Right atrium auricular region (tissue), 2 donors: Measurements from ENCODE around the gene SRGAP1. TPM values are rescaled to one million over a fixed set of nuclear protein-coding genes. Genes with fewer than 3 reads are reported as not detected.
"Not testable (repeated sequence)": the region's sequence is repeated elsewhere in the genome, so short reads cannot be mapped to it uniquely, and the experiment has no call there.

ENCODE experiments used
- DNase-seq: peaks from one replicate; pipeline ENCODE4 v3.0.0-alpha.2; 2019; ENCODE audit warnings: low spot score
- H3K27ac ChIP-seq, 2 donors: fragments of 200-600 bp; sonication (generic); 1 replicate in 1 of 2; 2 replicates in 1 of 2; pipeline ENCODE4 v1.5.1; 2016 to 2019
- H3K27me3 ChIP-seq, 2 donors: fragments of 200-600 bp; sonication (generic); one replicate each; pipeline versions ENCODE4 v1.5.1 to v1.6.0; 2017 to 2019
- H3K36me3 ChIP-seq: fragments of 200-600 bp; sonication (generic); one replicate; pipeline ENCODE4 v1.5.1; 2016
- H3K4me1 ChIP-seq, 2 donors: fragments of 200-600 bp; sonication (generic); one replicate each; pipeline versions ENCODE4 v1.5.1 to v1.6.0; 2017 to 2019
- H3K4me3 ChIP-seq, 2 donors: fragments of 200-600 bp; sonication (generic); 1 replicate in 1 of 2; 2 replicates in 1 of 2; pipeline ENCODE4 v1.5.1; 2017 to 2019; ENCODE audit warnings: mild to moderate bottlenecking in 1 of 2, moderate library complexity in 1 of 2
- H3K9me3 ChIP-seq, 2 donors: fragments of 200-600 bp; sonication (generic); one replicate each; pipeline ENCODE4 v1.5.1; 2019
- total RNA-seq, 2 donors: library from RNA; depleted of rRNA; stranded (reverse); fragments of >200 nt; gene quantifications; one replicate each; pipeline ENCODE4 v1.1.0, GENCODE V29; 2016
- TF ChIP-seq, protein P1 (sequence below), 2 donors: fragments of 200-600 bp; sonication (generic); IDR thresholded peaks; one replicate each; pipeline ENCODE4 v1.5.1; 2019; ENCODE audit warnings: antibody characterized with exemption in 2 of 2

SRGAP1 gene
- total RNA-seq, 2 donors from 2014 or later, result 1.4 to 3.3 TPM

DNA sequence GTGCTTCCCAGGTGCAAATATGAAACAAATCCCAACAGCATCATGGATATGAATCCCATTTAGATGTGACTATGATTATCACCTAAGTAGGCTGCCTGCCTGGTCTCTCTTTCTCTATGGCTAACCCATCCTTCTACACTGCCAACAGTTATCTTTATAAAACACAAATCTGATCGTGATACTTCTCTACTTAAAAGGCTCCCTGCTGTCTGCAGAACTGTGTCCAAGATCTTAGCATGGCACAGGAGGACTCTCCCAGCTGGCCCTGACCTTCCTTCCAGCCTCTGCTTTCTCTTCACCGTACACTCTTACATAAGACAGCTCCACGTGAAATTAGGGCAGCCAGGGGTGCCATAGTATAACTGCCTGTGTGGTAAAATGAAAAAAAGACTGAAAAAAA is 3.5 kb upstream of the SRGAP1 start:
- no peaks in the 10 kb centered on the region for H3K27me3 ChIP-seq
- H3K36me3 ChIP-seq, result no peaks in the 10 kb centered on the region
- TF ChIP-seq, protein P1, sequence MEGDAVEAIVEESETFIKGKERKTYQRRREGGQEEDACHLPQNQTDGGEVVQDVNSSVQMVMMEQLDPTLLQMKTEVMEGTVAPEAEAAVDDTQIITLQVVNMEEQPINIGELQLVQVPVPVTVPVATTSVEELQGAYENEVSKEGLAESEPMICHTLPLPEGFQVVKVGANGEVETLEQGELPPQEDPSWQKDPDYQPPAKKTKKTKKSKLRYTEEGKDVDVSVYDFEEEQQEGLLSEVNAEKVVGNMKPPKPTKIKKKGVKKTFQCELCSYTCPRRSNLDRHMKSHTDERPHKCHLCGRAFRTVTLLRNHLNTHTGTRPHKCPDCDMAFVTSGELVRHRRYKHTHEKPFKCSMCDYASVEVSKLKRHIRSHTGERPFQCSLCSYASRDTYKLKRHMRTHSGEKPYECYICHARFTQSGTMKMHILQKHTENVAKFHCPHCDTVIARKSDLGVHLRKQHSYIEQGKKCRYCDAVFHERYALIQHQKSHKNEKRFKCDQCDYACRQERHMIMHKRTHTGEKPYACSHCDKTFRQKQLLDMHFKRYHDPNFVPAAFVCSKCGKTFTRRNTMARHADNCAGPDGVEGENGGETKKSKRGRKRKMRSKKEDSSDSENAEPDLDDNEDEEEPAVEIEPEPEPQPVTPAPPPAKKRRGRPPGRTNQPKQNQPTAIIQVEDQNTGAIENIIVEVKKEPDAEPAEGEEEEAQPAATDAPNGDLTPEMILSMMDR (IDR thresholded peaks at IDR 0.05), result no peak
- no peak for DNase-seq
- no peak overlapping the region for H3K27ac ChIP-seq
- peaks cover 0 to 12% of the 10 kb centered on the region in 2 donors for H3K4me1 ChIP-seq
- H3K9me3 ChIP-seq, result no peaks in the 10 kb centered on the region
- H3K4me3 ChIP-seq, result no peak overlapping the region

DNA sequence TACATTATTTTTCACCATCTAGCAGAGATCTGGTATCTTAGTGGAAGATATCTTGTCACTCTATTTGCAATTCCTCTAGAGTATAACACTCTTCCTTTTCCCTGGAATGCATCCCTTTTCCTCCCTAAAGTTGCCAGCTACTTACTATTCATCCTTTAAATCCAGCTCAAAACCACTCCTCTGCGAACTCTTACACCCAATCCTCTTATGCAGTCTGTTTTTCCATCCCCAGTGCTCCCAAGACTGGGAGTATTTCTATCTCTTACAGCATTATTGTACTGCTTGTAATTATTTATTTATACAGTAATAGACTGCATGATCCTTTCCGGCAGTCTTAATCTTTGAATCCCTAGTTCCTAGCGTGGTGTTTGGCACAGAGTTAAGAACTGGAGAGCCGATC is 2.9 kb upstream of the SRGAP1 start:
- TF ChIP-seq, protein P1 (IDR thresholded peaks at IDR 0.05), result no peak
- no peaks in the 10 kb centered on the region for H3K36me3 ChIP-seq
- no peak overlapping the region for H3K4me3 ChIP-seq
- H3K9me3 ChIP-seq, result no peaks in the 10 kb centered on the region
- H3K4me1 ChIP-seq, result peaks cover 0 to 18% of the 10 kb centered on the region in 2 donors
- no peaks in the 10 kb centered on the region for H3K27me3 ChIP-seq
- no peak overlapping the region for H3K27ac ChIP-seq
- DNase-seq, result no peak

DNA sequence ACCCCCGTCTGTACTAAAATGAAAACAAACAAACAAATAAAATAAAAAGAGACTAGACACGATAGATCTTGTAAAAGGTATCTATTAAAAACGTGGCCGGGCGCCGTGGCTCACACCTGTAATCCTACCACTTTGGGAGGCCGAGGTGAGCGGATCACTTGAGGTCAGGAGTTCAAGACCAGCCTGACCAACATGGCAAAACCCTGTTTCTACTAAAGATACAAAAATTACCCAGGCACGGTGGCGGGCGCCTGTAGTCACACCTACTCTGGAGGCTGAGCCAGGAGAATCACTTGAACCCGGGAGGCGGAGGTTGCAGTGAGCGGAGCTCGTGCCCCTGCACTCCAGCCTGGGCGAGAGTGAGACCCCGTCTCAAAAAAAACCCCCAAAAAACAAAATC is 1.8 kb upstream of the SRGAP1 start:
- peaks cover 0 to 20% of the 10 kb centered on the region in 2 donors for H3K4me1 ChIP-seq
- H3K36me3 ChIP-seq, H3K27ac ChIP-seq, H3K9me3 ChIP-seq, H3K27me3 ChIP-seq, DNase-seq: not testable (repeated sequence)
- H3K4me3 ChIP-seq, result peak overlapping the region in 1 of 2 donors; percentile 86

DNA sequence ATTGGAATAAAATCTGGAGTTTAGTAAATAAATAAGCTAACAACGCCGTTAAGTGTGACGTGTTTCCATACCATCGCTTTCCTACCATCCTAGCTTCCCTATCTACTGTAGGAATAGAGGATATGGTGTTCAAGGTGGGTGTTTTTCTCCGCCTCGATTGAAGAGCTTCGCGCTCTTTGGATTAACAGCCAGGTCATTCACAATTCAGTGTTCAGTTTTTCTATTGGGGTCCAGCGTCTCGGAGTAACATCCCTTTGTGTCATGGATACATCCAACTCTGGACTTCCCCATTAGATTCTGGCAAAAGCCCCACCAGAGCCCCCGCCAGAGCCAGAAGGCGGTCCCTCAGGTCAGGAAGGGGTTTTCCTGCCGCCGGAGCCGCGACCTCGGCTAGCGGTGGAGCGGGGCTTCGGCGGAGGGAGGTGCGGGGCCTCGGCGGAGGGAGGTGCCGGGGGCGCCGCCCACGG is 1.2 kb upstream of the SRGAP1 start:
- Histone ChIP-seq H3K4me1 (peaks cover 0 to 20% of the 10 kb centered on the region in 2 donors), H3K4me3 (peak overlapping the region; percentile 86 to 93), H3K27me3 (no peaks in the 10 kb centered on the region), H3K27ac (peak overlapping the region; percentile 91 to 96), H3K36me3 (no peaks in the 10 kb centered on the region), H3K9me3 (no peaks in the 10 kb centered on the region)
- TF ChIP-seq, protein P1 (IDR thresholded peaks at IDR 0.05), result no peak
- no peak for DNase-seq

DNA sequence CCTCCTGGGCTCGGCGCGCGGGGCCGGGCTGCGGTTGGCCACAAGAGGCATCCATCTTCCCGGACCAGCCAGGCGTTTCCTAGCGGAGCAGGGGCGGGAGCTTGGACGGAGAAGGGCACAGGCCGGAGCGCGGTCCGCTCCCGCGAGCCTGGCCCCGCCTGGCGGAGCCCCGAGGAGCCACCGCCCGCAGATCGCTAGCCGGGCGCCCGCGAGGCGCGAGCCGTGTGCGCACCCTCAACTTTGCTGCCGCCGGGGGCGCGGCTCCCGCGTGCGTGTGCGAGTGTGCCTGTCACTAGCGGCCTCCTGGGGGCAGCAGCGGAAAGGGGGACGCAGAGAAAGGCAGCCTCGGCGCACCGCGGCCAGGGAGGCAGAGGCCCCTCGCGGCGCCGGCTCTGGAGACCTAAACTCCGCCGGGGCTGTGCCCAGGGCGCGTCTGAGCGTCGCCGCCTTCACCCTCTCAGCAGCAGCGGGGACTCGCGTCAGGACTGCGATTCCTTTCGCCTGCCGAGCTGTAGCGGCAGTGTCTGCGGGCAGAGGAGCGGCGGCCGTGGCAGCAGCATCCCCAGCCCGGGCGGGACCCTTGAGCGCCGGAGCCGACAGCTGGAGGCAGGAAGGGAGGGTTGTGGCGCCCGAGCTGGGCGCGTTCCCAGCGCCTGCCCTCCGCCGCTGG is 644 bp upstream of the SRGAP1 start:
- H3K9me3 ChIP-seq, result no peaks in the 10 kb centered on the region
- H3K27ac ChIP-seq, result peak overlapping the region; percentile 91 to 96
- TF ChIP-seq, protein P1 (IDR thresholded peaks at IDR 0.05), result peak; percentile 82 to 94
- peaks cover 0 to 20% of the 10 kb centered on the region in 2 donors for H3K4me1 ChIP-seq
- no peaks in the 10 kb centered on the region for H3K27me3 ChIP-seq
- no peaks in the 10 kb centered on the region for H3K36me3 ChIP-seq
- peak overlapping the region; percentile 86 to 93 for H3K4me3 ChIP-seq
- peak; percentile 86 for DNase-seq

- no peaks in the 10 kb centered on the region for H3K9me3 ChIP-seq
- peak overlapping the region in 1 of 2 donors; percentile 86 for H3K4me3 ChIP-seq
- peaks cover 0 to 20% of the 10 kb centered on the region in 2 donors for H3K4me1 ChIP-seq
- no peak overlapping the region for H3K27ac ChIP-seq
- no peak for DNase-seq
- H3K36me3 ChIP-seq, result no peaks in the 10 kb centered on the region
- TF ChIP-seq, protein P1 (IDR thresholded peaks at IDR 0.05), result no peak
- H3K27me3 ChIP-seq, result no peaks in the 10 kb centered on the region
Measured at GRCh38 chr12:63845726-63846125, 1.2 kb downstream of the SRGAP1 start.
